BLaER1 (cell line): Measurements from ENCODE around the gene FAM98C.
"Not testable (repeated sequence)": the region's sequence is repeated elsewhere in the genome, so short reads cannot be mapped to it uniquely, and the experiment has no call there.

Source experiments
- H3K27ac ChIP-seq: shearing (Covaris generic); formaldehyde crosslinking; 2 replicates; pipeline ENCODE4 v1.8.1; 2022
- H3K27me3 ChIP-seq: shearing (Covaris generic); formaldehyde crosslinking; 2 replicates; pipeline ENCODE4 v1.8.1; 2022
- H3K36me3 ChIP-seq: shearing (Covaris generic); formaldehyde crosslinking; 2 replicates; pipeline ENCODE4 v1.8.1; 2022
- H3K4me1 ChIP-seq: shearing (Covaris generic); formaldehyde crosslinking; 2 replicates; pipeline ENCODE4 v1.8.1; 2022
- H3K4me2 ChIP-seq: shearing (Covaris generic); formaldehyde crosslinking; 2 replicates; pipeline ENCODE4 v1.8.1; 2022
- H3K4me3 ChIP-seq: shearing (Covaris generic); formaldehyde crosslinking; 2 replicates; pipeline ENCODE4 v1.8.1; 2022
- H3K9ac ChIP-seq: shearing (Covaris generic); formaldehyde crosslinking; 2 replicates; pipeline ENCODE4 v1.8.1; 2022
- H3K9me3 ChIP-seq: shearing (Covaris generic); formaldehyde crosslinking; 2 replicates; pipeline ENCODE4 v1.8.1; 2022
- H4K20me1 ChIP-seq: shearing (Covaris generic); formaldehyde crosslinking; 2 replicates; pipeline ENCODE4 v1.8.1; 2022
- Cebpa-rat ChIP-seq: shearing (Covaris generic); IDR thresholded peaks from 2 replicates; pipeline ENCODE4 v1.8.1; 2022

Gene FAM98C

GRCh38 chr19:38424272-38424671, 21.4 kb downstream of the FAM98C start:
- no peaks in the 10 kb centered on the region for H3K36me3 ChIP-seq

GRCh38 chr19:38425222-38425809, 22.4 kb downstream of the FAM98C start:
- H3K4me3 ChIP-seq: peak overlapping the region; percentile 42
- H3K9me3 ChIP-seq: no peaks in the 10 kb centered on the region
- H3K4me2 ChIP-seq: peak overlapping the region; percentile 93
- peaks cover 53% of the 10 kb centered on the region for H3K4me1 ChIP-seq
- H3K9ac ChIP-seq: peak overlapping the region; percentile 47; the same call in 1 of the 2 replicates
- no peak for TF ChIP-seq Cebpa-rat
- H3K27me3 ChIP-seq: no peaks in the 10 kb centered on the region
- no peaks in the 10 kb centered on the region for H4K20me1 ChIP-seq
- H3K36me3 ChIP-seq: no peaks in the 10 kb centered on the region
- H3K27ac ChIP-seq: peak overlapping the region; percentile 36; the same call in 1 of the 2 replicates

More at GRCh38 chr19:38424272-38424671, 21.4 kb downstream of the FAM98C start:
- TF ChIP-seq Cebpa-rat: no peak
- H3K27me3 ChIP-seq: no peaks in the 10 kb centered on the region
- H3K9ac ChIP-seq: no peak overlapping the region
- H3K4me2 ChIP-seq: no peak overlapping the region
- H4K20me1 ChIP-seq: no peaks in the 10 kb centered on the region
- no peaks in the 10 kb centered on the region for H3K9me3 ChIP-seq
- H3K27ac ChIP-seq: no peak overlapping the region
- peaks cover 47% of the 10 kb centered on the region for H3K4me1 ChIP-seq
- no peak overlapping the region for H3K4me3 ChIP-seq

GRCh38 chr19:38425810-38426466, 23.0 kb downstream of the FAM98C start, which contains the start of gene RASGRP4:
RASGRP4 (minus strand) TSS chr19:38426219; CDS start chr19:38426091, 128 bp downstream.
- Histone ChIP-seq H4K20me1 (no peaks in the 10 kb centered on the region), H3K4me1 (peaks cover 53% of the 10 kb centered on the region), H3K4me2 (peak within 1 kb of the TSS; percentile 93), H3K4me3 (peak within 1 kb of the TSS; percentile 42), H3K27ac (peak within 1 kb of the TSS; percentile 36; the same call in 1 of the 2 replicates), H3K27me3 (no peaks in the 10 kb centered on the region), H3K9ac (peak within 1 kb of the TSS; percentile 47; the same call in 1 of the 2 replicates), H3K36me3 (no peaks in the 10 kb centered on the region), H3K9me3 (no peaks in the 10 kb centered on the region)
- no peak for TF ChIP-seq Cebpa-rat

- H3K9me3 ChIP-seq, H3K4me3 ChIP-seq, H4K20me1 ChIP-seq, H3K27ac ChIP-seq, H3K9ac ChIP-seq, H3K27me3 ChIP-seq, H3K36me3 ChIP-seq: not testable (repeated sequence)
- Histone ChIP-seq H3K4me1 (peaks cover 53% of the 10 kb centered on the region), H3K4me2 (peak overlapping the region; percentile 93)
Measured at GRCh38 chr19:38427035-38427677, 24.3 kb downstream of the FAM98C start.

GRCh38 chr19:38429055-38429810, 26.3 kb downstream of the FAM98C start:
- no peak for TF ChIP-seq Cebpa-rat
- Histone ChIP-seq H3K27me3 (no peaks in the 10 kb centered on the region), H3K9me3 (no peaks in the 10 kb centered on the region), H3K4me3 (no peak overlapping the region), H3K4me2 (peak overlapping the region; percentile 28; the same call in 1 of the 2 replicates), H4K20me1 (no peaks in the 10 kb centered on the region), H3K27ac (no peak overlapping the region), H3K9ac (no peak overlapping the region), H3K4me1 (peaks cover 49% of the 10 kb centered on the region), H3K36me3 (no peaks in the 10 kb centered on the region)

GRCh38 chr19:38429811-38430156, 26.9 kb downstream of the FAM98C start:
- 0 out of 2 replicates have a peak overlapping the region, but pooled peaks have one; percentile 28 for H3K4me2 ChIP-seq
- no peaks in the 10 kb centered on the region for H3K36me3 ChIP-seq
- no peak overlapping the region for H3K9ac ChIP-seq
- H3K4me3 ChIP-seq: no peak overlapping the region
- H4K20me1 ChIP-seq: no peaks in the 10 kb centered on the region
- no peak overlapping the region for H3K27ac ChIP-seq
- H3K27me3 ChIP-seq: no peaks in the 10 kb centered on the region
- peaks cover 52% of the 10 kb centered on the region for H3K4me1 ChIP-seq
- no peaks in the 10 kb centered on the region for H3K9me3 ChIP-seq
- no peak for TF ChIP-seq Cebpa-rat

GRCh38 chr19:38430931-38431330, 28.0 kb downstream of the FAM98C start:
- no peak overlapping the region for H3K27ac ChIP-seq
- peaks cover 44% of the 10 kb centered on the region for H3K4me1 ChIP-seq
- H3K4me2 ChIP-seq: no peak overlapping the region
- H3K9ac ChIP-seq: no peak overlapping the region
- H3K4me3 ChIP-seq: no peak overlapping the region
- H4K20me1 ChIP-seq: no peaks in the 10 kb centered on the region
- H3K27me3 ChIP-seq: no peaks in the 10 kb centered on the region
- H3K9me3 ChIP-seq: no peaks in the 10 kb centered on the region
- no peaks in the 10 kb centered on the region for H3K36me3 ChIP-seq
- no peak for TF ChIP-seq Cebpa-rat

- H3K9ac ChIP-seq: no peak within 1 kb of the TSS
- no peak within 1 kb of the TSS for H3K4me3 ChIP-seq
- H3K27me3 ChIP-seq: no peaks in the 10 kb centered on the region
- H3K36me3 ChIP-seq: no peaks in the 10 kb centered on the region
- H3K9me3 ChIP-seq: no peaks in the 10 kb centered on the region
- no peaks in the 10 kb centered on the region for H4K20me1 ChIP-seq
- TF ChIP-seq Cebpa-rat: no peak
- H3K4me2 ChIP-seq: peak within 1 kb of the TSS; percentile 26; the same call in 1 of the 2 replicates
- H3K4me1 ChIP-seq: peaks cover 34% of the 10 kb centered on the region
- no peak within 1 kb of the TSS for H3K27ac ChIP-seq
Measured at GRCh38 chr19:38433268-38433733, 30.4 kb downstream of the FAM98C start, which contains the start of gene RYR1. RYR1 (plus strand) TSS chr19:38433691; CDS start chr19:38433830, 139 bp downstream.

- Histone ChIP-seq H3K27me3 (no peaks in the 10 kb centered on the region), H3K27ac (no peak overlapping the region), H3K36me3 (no peaks in the 10 kb centered on the region), H3K4me1 (peaks cover 25% of the 10 kb centered on the region), H3K4me2 (peak overlapping the region; percentile 26), H3K9ac (no peak overlapping the region), H4K20me1 (no peaks in the 10 kb centered on the region), H3K4me3 (no peak overlapping the region), H3K9me3 (no peaks in the 10 kb centered on the region)
- TF ChIP-seq Cebpa-rat: no peak
Measured at GRCh38 chr19:38434549-38435051, 31.7 kb downstream of the FAM98C start.
